WTC11 (cell line): ENCODE results near the gene OPRL1.

ENCODE experiments used
- CBFB ChIP-seq: sonication (generic); formaldehyde crosslinking; IDR thresholded peaks from 2 replicates; pipeline ENCODE4 v1.8.1; 2022; ENCODE audit warnings: mild to moderate bottlenecking, low read depth, missing genetic modification reagents
- ELF4 ChIP-seq: sonication (generic); formaldehyde crosslinking; IDR thresholded peaks from 2 replicates; pipeline ENCODE4 v1.8.1; 2022; ENCODE audit warnings: low read depth, mild to moderate bottlenecking, moderate library complexity, missing genetic modification reagents
- MYBL2 ChIP-seq: sonication (generic); formaldehyde crosslinking; IDR thresholded peaks from 2 replicates; pipeline ENCODE4 v1.8.1; 2023; ENCODE audit warnings: mild to moderate bottlenecking, moderate library complexity, missing genetic modification reagents
- SP1 ChIP-seq: sonication (generic); formaldehyde crosslinking; conservative IDR thresholded peaks from 2 replicates; pipeline ENCODE4 v1.8.1; 2022; ENCODE audit warnings: missing genetic modification reagents
- TF ChIP-seq, protein P1 (sequence below): sonication (generic); formaldehyde crosslinking; IDR thresholded peaks from 2 replicates; pipeline ENCODE4 v1.8.0; 2023; ENCODE audit warnings: missing genetic modification reagents, mild to moderate bottlenecking, borderline replicate concordance
- TF ChIP-seq, protein P2 (sequence below): fragments of 200-600 bp; IDR thresholded peaks from 2 replicates; pipeline ENCODE4 v1.8.0; 2022; ENCODE audit warnings: antibody characterized with exemption
- TF ChIP-seq, protein P3 (sequence below): sonication (generic); formaldehyde crosslinking; IDR thresholded peaks from 2 replicates; pipeline ENCODE4 v1.8.0; 2022; ENCODE audit warnings: mild to moderate bottlenecking, missing genetic modification reagents
- TF ChIP-seq, protein P4 (sequence below): sonication (generic); formaldehyde crosslinking; IDR thresholded peaks from 2 replicates; pipeline ENCODE4 v1.8.1; 2022; ENCODE audit warnings: low read depth, missing genetic modification reagents, borderline replicate concordance
- TF ChIP-seq, protein P5 (sequence below): sonication (generic); formaldehyde crosslinking; IDR thresholded peaks from 2 replicates; pipeline ENCODE4 v1.8.1; 2023; ENCODE audit warnings: mild to moderate bottlenecking, missing genetic modification reagents, borderline replicate concordance

DNA sequence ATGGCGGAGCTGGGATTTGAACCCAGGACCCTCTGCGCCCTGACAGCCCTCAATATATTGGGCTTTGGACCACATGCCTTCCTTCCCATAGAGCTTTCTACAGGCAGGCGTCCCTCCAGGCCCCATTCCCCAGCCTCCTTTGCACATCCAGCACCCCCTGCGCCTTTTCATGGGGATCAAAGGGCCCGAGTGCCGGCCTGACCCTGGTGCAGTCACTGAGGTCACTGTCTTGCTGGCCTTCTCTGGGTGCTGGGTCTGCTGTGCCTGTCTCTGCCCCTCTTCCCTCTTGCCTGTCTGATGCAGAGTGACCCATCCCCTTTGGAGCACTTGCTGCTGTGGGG, 1.7 kb downstream of the OPRL1 start:
- TF ChIP-seq, protein P1, sequence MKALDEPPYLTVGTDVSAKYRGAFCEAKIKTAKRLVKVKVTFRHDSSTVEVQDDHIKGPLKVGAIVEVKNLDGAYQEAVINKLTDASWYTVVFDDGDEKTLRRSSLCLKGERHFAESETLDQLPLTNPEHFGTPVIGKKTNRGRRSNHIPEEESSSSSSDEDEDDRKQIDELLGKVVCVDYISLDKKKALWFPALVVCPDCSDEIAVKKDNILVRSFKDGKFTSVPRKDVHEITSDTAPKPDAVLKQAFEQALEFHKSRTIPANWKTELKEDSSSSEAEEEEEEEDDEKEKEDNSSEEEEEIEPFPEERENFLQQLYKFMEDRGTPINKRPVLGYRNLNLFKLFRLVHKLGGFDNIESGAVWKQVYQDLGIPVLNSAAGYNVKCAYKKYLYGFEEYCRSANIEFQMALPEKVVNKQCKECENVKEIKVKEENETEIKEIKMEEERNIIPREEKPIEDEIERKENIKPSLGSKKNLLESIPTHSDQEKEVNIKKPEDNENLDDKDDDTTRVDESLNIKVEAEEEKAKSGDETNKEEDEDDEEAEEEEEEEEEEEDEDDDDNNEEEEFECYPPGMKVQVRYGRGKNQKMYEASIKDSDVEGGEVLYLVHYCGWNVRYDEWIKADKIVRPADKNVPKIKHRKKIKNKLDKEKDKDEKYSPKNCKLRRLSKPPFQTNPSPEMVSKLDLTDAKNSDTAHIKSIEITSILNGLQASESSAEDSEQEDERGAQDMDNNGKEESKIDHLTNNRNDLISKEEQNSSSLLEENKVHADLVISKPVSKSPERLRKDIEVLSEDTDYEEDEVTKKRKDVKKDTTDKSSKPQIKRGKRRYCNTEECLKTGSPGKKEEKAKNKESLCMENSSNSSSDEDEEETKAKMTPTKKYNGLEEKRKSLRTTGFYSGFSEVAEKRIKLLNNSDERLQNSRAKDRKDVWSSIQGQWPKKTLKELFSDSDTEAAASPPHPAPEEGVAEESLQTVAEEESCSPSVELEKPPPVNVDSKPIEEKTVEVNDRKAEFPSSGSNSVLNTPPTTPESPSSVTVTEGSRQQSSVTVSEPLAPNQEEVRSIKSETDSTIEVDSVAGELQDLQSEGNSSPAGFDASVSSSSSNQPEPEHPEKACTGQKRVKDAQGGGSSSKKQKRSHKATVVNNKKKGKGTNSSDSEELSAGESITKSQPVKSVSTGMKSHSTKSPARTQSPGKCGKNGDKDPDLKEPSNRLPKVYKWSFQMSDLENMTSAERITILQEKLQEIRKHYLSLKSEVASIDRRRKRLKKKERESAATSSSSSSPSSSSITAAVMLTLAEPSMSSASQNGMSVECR (CRISPR knock-in tag): no peak
- TF ChIP-seq, protein P2, sequence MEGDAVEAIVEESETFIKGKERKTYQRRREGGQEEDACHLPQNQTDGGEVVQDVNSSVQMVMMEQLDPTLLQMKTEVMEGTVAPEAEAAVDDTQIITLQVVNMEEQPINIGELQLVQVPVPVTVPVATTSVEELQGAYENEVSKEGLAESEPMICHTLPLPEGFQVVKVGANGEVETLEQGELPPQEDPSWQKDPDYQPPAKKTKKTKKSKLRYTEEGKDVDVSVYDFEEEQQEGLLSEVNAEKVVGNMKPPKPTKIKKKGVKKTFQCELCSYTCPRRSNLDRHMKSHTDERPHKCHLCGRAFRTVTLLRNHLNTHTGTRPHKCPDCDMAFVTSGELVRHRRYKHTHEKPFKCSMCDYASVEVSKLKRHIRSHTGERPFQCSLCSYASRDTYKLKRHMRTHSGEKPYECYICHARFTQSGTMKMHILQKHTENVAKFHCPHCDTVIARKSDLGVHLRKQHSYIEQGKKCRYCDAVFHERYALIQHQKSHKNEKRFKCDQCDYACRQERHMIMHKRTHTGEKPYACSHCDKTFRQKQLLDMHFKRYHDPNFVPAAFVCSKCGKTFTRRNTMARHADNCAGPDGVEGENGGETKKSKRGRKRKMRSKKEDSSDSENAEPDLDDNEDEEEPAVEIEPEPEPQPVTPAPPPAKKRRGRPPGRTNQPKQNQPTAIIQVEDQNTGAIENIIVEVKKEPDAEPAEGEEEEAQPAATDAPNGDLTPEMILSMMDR: no peak
- TF ChIP-seq SP1 (CRISPR knock-in tag) (no peak), CBFB (CRISPR knock-in tag) (no peak), ELF4 (CRISPR knock-in tag) (no peak), MYBL2 (CRISPR knock-in tag) (no peak)
- TF ChIP-seq, protein P3, sequence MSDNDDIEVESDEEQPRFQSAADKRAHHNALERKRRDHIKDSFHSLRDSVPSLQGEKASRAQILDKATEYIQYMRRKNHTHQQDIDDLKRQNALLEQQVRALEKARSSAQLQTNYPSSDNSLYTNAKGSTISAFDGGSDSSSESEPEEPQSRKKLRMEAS (CRISPR knock-in tag): no peak
- TF ChIP-seq, protein P4, sequence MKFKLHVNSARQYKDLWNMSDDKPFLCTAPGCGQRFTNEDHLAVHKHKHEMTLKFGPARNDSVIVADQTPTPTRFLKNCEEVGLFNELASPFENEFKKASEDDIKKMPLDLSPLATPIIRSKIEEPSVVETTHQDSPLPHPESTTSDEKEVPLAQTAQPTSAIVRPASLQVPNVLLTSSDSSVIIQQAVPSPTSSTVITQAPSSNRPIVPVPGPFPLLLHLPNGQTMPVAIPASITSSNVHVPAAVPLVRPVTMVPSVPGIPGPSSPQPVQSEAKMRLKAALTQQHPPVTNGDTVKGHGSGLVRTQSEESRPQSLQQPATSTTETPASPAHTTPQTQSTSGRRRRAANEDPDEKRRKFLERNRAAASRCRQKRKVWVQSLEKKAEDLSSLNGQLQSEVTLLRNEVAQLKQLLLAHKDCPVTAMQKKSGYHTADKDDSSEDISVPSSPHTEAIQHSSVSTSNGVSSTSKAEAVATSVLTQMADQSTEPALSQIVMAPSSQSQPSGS (CRISPR knock-in tag): no peak
- TF ChIP-seq, protein P5, sequence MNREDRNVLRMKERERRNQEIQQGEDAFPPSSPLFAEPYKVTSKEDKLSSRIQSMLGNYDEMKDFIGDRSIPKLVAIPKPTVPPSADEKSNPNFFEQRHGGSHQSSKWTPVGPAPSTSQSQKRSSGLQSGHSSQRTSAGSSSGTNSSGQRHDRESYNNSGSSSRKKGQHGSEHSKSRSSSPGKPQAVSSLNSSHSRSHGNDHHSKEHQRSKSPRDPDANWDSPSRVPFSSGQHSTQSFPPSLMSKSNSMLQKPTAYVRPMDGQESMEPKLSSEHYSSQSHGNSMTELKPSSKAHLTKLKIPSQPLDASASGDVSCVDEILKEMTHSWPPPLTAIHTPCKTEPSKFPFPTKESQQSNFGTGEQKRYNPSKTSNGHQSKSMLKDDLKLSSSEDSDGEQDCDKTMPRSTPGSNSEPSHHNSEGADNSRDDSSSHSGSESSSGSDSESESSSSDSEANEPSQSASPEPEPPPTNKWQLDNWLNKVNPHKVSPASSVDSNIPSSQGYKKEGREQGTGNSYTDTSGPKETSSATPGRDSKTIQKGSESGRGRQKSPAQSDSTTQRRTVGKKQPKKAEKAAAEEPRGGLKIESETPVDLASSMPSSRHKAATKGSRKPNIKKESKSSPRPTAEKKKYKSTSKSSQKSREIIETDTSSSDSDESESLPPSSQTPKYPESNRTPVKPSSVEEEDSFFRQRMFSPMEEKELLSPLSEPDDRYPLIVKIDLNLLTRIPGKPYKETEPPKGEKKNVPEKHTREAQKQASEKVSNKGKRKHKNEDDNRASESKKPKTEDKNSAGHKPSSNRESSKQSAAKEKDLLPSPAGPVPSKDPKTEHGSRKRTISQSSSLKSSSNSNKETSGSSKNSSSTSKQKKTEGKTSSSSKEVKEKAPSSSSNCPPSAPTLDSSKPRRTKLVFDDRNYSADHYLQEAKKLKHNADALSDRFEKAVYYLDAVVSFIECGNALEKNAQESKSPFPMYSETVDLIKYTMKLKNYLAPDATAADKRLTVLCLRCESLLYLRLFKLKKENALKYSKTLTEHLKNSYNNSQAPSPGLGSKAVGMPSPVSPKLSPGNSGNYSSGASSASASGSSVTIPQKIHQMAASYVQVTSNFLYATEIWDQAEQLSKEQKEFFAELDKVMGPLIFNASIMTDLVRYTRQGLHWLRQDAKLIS (CRISPR knock-in tag): no peak
